ENCODE results near the gene WWC1.

The WWC1 gene

DNA sequence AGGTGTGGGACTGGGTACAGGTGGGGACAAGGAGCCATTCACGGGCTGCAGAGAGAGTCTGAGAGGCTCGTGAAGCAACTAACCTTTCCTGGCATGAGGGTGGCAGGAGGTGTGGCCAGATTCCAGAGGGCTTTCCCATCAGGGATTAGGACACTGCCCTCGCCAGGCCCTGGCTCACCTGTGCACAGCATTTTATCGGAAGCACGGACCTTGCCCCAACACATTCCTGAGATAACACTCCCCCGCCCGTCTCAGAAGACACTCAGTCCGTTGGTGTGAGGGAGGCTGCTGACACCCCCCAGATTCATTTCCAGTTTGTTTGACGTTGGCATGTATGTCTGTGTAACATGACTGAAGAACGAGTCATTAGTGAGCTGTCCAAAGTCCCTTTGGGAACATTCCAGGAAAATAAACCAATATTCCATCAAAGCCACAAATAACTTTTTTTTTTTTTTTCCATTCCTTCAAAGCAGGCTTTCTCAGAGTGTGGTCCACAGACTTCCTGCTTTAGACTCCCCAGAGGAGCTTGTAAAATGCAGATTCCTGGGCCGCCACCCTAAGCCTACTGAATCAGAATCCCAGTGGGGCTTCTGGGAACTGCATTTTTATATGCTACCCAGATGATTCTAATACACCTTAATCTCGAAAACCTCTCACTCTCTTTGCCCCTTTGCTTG lies 23.4 kb downstream of the WWC1 start:
- H3K4me3 ChIP-seq (replicated peaks; ENCODE audit: low read depth, low read length) = no peak overlapping the region
- TF ChIP-seq, protein P1, sequence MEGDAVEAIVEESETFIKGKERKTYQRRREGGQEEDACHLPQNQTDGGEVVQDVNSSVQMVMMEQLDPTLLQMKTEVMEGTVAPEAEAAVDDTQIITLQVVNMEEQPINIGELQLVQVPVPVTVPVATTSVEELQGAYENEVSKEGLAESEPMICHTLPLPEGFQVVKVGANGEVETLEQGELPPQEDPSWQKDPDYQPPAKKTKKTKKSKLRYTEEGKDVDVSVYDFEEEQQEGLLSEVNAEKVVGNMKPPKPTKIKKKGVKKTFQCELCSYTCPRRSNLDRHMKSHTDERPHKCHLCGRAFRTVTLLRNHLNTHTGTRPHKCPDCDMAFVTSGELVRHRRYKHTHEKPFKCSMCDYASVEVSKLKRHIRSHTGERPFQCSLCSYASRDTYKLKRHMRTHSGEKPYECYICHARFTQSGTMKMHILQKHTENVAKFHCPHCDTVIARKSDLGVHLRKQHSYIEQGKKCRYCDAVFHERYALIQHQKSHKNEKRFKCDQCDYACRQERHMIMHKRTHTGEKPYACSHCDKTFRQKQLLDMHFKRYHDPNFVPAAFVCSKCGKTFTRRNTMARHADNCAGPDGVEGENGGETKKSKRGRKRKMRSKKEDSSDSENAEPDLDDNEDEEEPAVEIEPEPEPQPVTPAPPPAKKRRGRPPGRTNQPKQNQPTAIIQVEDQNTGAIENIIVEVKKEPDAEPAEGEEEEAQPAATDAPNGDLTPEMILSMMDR (IDR thresholded peaks at IDR 0.05; ENCODE audit: low read length, missing control alignments) = no peak
- peak; percentile 84 for DNase-seq (ENCODE audit: low read depth)

DNA sequence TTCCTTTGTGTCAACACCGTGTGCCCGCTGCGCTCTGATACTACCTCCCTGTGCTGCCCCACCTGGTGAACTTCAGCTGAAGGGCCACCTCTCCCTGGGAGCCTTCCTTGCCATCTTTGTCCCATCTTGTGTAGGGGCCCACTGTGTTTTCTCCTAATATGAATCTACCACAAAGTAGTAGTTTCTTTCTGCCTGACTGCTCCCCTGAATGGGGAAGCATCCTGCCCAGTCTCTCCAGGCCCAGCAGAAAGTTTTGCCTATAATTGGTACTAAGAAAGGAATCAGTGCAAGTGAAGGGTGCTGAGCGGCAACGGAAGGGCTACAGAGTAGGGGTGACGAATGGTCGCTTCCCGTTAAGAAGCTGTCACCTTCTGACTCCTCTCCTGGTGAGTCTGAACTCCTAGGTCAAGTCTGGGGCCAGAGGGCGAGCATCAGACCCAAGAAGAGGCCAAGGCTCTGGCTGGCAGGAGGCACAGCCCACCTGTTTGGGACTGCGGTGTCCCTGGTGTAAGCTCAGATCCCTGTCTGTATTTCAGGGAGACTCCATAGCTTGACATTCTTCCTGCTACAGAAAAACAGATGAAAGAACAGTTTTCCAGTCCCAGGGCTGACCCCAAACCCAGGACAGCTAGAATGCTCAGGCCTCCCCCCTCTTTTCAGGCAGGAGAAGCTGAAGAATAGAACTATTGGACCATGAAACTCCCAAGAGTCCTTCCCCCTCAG lies 24.1 kb downstream of the WWC1 start:
- DNase-seq (ENCODE audit: low read depth) = no peak
- TF ChIP-seq, protein P1 (IDR thresholded peaks at IDR 0.05; ENCODE audit: low read length, missing control alignments) = no peak
- H3K4me3 ChIP-seq (replicated peaks; ENCODE audit: low read depth, low read length) = no peak overlapping the region

DNA sequence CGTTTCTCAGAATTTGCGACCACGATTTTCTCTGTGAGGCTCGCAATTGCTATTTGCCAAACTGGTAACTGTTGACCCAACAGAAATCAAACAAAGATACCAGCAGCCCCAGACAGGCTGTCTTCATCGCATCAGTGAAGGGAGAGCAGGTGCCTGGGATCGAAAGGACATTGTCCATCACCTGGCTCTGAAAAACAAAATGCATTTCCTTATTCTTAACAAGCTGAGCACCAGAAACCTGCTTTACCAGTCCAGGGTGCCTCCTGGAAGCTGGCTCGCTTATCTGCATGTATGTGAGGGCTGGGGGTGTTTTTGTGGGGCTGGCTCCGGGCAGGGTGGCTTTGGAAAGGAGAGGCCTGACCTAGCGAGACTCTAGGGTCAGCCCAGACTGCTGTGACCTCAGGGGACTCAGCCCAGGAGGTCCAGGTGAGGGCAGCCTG lies 24.7 kb downstream of the WWC1 start:
- TF ChIP-seq, protein P1 (IDR thresholded peaks at IDR 0.05; ENCODE audit: low read length, missing control alignments) = no peak

DNA sequence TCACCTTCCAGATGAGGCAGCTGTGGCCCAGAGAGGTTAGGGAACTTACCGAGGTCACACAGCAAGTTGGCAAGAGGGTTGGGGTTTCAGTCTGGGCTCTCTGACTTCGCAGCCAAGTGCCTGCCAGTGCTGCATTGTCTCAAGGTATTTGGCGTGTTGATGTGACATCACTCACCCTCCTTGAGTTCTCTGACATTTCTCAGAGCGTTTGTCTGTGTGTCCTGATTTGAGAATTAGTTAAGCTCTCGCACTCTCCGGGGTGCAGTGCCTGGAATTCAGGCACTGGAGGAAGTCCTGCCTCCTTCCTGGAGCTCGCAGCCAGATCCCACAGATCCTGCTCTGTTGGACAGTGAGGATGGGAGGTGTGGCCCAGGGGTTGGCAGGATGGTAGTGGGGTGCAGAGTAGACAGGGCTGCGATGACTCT lies 25.7 kb downstream of the WWC1 start:
- TF ChIP-seq, protein P1 (IDR thresholded peaks at IDR 0.05; ENCODE audit: low read length, missing control alignments) = no peak
- DNase-seq (ENCODE audit: low read depth) = no peak

More for the DNA sequence above, 24.7 kb downstream of the WWC1 start:
- H3K4me3 ChIP-seq (replicated peaks; ENCODE audit: low read depth, low read length) = no peak overlapping the region
- no peak for DNase-seq (ENCODE audit: low read depth)

DNA sequence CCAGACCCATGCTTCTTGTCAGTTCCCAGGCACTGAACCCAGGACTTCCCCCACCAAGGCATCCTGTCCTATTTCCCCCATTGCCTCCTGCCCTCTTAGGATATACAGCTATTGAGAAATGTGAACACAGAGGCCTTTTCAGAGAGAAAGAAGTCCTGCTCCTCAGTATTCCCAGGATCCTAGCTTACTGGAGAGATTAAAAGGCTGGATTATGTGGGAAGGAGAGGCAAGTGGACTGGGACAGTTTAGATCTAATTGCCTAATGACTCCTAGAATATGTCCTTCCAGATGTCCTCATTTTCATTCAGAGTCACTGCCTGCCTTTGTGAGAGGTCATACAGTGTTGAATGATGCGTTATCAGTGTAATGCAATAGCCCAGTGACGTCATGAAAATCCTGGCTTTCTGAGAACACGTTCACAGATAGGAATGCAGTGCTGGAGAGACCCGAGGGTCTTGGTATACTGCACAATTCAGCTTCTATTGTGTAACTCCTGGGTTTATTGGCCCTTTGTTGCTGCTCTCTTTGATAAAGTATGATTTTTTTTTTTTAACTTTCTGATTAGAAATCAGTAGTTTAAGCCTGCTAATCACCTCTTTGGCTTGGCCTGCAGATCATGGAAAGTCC lies 26.2 kb downstream of the WWC1 start:
- H3K4me3 ChIP-seq (replicated peaks; ENCODE audit: low read depth, low read length) = no peak overlapping the region
- DNase-seq (ENCODE audit: low read depth) = peak; percentile 98
- TF ChIP-seq, protein P1 (IDR thresholded peaks at IDR 0.05; ENCODE audit: low read length, missing control alignments) = no peak

More for the DNA sequence above, 25.7 kb downstream of the WWC1 start:
- H3K4me3 ChIP-seq (replicated peaks; ENCODE audit: low read depth, low read length) = no peak overlapping the region

DNA sequence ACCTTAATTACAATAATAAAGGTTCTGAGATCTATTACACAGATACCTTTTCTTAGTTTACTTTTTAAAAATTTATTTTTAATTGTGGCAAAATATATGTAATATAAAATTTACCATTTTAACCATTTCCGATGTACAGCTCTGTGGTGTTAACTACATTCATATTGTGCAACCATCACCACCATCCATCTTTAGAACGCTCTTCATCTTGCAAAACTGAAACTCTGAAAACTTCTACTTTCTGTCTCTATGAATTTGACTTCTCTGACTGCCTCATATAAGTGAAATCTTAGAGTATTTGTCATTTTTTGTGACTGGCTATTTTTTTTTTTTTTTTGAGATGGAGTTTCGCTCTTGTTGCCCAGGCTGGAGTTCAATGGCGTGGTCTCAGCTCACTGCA lies 26.8 kb downstream of the WWC1 start:
- no peak for DNase-seq (ENCODE audit: low read depth)
- TF ChIP-seq, protein P1 (IDR thresholded peaks at IDR 0.05; ENCODE audit: low read length, missing control alignments) = no peak
- H3K4me3 ChIP-seq (replicated peaks; ENCODE audit: low read depth, low read length) = no peak overlapping the region
